Kasumi-1 (cell line): ENCODE measurements around the gene ZNF215.
"Not testable (repeated sequence)": the region's sequence is repeated elsewhere in the genome, so short reads cannot be mapped to it uniquely, and the experiment has no call there.

ENCODE experiments used
- DNase-seq, 2 experiments: peaks; one replicate each; lab custom pipeline; 2025; lab: John Stamatoyannopoulos, UW

The ZNF215 gene

DNA sequence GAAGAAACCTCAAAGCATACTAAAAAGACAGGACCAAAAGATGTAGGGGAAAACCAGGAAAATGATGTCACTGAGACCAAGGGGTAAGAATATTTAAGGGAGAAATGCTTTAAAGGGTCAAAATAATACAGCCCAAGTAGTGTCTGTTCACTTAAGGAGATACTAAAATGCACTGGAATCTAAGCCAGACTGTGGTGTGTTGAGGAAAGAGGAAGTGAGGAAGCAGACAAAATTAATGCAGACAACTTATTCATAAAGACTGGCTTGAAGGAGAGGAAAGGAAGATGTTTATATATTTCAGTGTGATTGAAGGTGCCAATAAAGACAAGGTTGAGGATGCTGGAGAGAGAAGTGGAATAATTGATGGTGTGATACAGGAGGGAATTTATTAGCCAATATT, 15.7 kb downstream of the ZNF215 start:
- DNase-seq = peak; percentile 4 to 26

DNA sequence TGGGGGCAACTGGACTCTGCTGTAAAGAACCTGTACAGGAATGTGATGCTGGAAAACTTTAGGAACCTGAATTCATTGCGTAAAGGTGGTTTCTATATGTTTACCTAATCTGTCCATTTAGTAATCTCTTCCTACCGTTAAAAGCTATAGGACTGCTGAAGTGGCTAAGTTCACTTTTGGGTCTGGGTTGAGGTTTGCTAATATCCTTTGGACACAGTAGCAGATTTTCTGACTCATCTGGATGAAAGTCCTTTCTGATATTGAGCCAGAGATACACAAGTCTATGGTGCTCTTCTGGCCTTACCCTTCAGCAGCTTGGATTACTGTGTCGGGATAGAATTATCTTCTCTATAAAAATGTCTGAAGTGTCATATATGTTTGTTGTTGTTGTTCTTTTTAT, 16.9 kb downstream of the ZNF215 start:
- no peak for DNase-seq

DNA sequence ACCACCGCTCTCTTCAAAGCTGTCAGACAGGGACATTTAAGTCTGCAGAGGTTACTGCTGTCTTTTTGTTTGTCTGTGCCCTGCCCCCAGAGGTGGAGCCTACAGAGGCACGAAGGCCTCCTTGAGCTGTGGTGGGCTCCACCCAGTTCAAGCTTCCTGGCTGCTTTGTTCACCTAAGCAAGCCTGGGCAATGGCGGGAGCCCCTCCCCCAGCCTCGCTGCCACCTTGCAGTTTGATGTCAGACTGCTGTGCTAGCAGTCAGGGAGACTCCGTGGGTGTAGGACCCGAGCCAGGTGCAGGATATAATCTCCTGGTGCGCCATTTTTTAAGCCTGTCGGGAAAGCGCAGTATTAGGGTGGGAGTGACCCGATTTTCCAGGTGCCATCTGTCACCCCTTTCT, 28.0 kb downstream of the ZNF215 start:
- not testable (repeated sequence) for DNase-seq

DNA sequence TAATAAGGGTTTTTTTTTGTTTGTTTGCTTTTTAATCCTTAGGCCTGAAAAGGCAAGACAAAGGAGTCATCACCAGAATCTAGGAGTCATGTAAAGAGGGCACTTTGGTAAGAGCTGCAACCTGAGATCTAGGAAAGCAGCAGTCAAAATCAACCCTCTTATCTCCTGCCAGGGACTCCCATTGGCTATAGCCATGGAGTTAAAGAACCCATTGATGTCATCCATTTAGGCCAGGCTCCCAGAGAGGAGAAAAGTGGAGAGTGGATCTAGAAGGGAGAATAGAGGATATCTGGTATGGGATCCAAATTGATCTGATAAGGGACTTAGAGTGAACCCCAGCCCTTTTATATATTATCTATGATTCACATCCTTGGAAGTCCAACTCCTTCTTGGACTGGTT, 35.9 kb downstream of the ZNF215 start:
- DNase-seq = no peak

DNA sequence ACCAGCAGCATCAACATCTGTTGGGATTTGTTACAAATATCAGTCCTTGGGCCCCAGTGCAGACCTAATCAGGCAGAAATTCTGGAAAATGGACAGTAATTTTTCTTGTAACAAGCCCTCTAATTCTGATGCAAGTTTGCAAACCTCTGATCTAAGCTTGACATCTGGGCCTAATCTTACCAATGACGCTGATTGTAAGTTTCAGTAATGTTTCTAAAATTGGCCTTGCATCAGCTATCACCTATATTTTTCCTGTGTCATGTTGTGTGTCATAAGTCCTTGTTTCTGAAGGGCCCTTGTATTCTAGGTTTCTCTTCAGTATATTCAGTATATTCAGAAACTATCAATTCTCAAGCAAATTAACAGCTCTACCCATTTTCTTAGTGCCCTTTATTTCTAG, 36.4 kb downstream of the ZNF215 start:
- no peak for DNase-seq

DNA sequence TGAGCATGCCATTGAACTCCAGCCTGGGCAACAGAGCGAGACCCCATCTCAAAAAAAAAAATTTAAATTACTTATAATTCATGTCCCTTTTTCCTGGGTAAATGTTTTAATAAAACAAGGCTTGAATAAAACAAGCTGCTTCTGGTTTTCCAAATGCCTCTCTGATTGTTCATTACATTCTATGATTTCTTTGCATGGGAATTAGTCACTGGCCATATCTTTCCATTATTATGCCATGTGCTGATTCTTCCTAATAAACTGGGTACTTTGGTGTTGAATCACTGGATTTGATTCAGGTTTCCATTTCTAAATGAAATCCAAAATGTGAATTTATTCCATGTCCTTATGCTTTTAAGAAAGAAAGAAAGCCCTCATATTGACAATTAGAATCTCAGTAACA, 42.6 kb downstream of the ZNF215 start:
- no peak for DNase-seq

DNA sequence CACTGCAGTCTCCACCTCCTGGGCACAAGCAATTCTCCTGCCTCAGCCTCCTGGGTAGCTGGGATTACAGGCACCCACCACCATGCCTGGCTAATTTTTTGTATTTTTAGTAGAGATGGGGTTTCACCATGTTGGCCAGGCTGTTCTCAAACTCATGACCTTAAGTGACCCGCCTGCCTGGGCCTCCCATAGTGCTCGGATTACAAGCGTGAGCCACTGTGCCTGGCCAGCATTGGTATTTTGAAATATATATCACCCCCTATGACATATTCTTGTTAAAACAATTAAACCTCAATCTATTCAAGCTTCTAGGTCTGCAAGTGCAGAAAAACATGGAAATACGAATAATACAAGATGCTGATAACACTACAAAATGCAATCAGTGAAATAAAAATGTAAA, 43.6 kb downstream of the ZNF215 start:
- DNase-seq = not testable (repeated sequence)

DNA sequence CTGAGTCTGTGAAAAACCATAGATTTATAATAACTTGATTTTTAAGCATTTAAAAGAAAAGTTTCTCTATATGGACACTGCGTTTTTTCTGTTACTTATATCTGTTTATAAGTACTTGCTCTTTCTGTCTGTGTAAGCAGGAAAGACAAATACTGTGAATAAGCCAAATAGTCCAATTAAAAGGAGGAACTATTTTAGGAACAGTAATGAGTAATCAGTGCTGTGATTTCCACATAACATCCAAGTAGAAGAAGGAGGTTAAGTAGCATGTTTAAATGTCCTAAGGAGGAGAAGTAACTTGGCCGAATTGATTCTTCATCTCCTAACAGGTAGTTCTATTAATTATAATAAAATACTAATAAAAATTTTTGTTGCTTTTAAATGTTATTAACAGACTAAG, 53.1 kb downstream of the ZNF215 start:
- no peak for DNase-seq

DNA sequence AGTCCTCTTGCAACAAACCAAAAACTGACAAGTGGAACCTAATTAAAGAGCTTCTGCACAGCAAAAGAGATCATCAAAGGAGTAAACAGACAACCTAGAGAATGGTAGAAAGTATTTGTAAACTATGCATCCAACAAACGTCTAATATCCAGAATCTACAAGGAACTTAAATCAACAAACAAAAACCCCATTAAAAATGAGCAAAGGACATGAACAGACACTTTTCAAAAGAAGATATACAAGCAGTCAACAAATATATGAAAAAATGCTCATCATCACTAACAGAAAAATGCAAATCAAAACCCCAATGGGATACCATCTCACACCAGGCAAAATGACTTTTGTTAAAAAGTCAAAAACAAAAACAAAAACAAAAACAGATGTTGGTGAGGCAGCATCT, 60.3 kb downstream of the ZNF215 start:
- no peak for DNase-seq

DNA sequence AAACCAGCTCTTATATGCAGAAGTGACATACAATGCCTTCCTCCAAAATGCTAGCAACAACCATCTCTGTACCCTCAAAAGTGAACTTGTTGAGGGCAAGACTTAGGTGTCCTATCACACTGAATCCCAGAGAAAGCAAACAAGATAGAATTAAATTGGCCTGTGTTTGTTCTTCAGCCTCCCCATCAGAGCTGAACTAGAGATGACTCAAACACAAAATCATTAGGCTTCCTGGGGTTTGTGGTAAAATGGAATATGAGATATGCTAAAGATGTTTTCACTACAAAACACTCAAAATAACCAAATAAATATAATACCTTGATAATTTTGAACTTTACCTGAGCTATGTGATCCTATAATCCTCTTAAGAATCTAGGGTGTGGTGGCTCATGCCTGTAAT, 62.3 kb downstream of the ZNF215 start:
- DNase-seq = no peak

DNA sequence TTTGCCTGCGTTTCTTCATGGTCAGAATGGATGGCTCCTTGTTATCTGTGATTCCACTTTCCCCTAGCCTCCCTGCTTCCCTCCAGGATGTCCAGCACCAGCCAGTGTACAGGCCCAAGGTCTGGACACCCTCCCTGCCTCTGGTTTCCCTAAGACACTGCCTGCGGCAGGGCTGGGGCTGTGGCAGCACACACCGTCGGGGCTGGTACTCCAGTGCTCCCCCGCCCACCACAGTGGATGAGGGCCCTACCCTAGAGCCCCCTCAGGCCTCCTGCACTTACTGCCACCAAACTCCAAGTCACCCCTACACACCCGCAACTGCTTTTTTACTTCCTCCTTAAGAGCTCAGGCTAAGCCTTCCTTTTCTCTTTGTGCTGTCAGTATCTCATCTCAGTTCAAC, 65.0 kb downstream of the ZNF215 start:
- DNase-seq = peak; percentile 2 to 9

DNA sequence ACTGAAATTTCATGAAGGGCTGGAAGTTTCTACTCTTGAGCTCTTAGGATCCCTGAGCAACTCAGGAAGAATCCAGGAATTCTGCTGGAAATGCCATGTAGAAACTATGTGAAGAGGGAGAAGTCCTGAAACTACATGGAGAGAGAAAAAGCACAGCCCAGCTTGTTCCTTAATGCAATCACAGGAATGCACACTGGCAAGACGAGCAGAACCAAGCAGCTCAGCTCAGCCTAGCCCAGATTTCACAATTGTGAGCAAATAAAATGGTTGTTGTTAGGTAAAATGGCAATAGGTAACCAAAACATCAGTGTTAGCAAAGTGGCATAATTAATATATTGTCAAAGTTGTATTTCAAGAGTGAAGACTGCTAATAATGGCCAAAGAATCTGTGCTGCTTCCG, 65.8 kb downstream of the ZNF215 start:
- no peak for DNase-seq

DNA sequence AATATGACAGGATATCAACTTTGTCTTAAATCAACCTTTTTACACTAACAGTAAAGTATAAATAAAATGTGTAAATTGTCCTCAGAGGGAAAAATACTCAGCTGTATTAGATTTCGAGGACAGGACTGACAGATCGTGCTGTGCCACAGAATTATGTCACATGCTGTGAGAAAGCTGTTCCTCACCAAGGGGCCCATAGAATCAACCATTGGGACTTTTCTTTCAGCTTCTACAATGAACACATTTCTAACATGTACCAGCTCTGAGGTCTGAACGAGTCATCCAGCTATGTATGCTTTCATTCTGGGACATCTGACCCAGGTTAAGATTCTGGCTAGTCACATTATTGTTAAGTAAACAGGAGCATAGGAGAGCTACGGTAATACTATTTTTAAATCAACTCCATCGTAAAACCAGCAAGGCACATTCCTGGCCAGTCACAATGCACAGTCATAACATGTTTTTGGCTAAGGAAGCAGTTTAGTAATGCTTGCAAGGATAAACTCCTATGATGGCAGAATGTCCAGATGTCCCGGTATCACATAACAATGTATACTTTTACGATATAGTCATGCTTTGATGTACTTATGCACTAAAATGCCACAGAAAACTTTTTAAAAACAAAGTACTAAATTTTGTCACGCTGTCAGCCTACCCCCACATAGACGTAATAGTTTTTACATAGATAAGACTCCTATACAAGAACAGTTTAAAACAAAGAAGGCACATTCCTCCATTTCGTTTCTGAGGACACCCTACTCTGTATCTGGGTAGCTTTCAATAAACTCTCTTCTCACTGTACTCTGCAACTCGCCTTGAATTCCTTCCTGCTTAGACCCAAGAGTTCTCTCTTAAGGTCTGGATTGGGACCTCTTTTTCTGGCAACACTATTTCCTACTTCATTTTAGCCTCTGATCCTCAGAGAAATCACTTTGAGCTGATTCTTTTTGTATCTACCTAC, 66.5 kb downstream of the ZNF215 start:
- no peak for DNase-seq

DNA sequence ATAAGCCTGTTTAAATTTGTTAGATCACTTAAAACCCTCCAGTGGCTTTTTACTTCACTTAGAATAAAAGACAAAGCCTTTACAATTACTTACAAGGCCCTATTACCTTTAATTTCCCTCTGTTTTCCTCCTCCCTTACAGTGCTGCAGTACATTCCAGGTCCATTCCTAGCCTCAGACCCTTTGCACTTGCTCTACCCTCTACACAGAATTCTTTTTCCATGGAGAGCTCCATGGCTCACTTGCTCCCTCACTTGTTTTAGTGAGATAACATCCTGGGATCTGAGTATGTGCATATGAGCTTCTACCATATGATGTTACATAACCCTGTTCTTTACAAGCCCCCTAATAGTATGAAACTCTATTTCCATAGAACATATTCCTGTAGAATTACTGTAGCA, 69.5 kb downstream of the ZNF215 start:
- DNase-seq = no peak

DNA sequence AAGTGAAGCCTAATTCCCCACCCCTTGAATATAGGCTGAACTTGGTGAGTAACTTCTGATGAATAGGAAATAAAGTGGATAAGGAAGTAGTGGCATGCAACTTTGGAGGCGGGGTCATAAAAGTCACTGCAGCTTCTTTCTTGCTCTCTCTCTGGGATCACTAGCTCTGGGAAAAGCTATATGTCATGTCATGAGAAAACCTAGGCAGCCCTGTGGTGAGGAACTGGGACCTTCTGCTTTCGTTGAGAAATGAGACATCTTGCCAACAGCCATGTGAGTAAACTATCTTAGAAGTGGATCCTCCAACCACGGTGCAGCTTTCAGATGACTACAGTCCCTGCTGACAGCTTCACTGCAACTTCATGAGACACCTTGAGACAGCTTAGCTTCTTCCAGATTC, 78.3 kb downstream of the ZNF215 start:
- no peak for DNase-seq
